GM18526 (cell line): ENCODE measurements around the gene WNT9B.

ENCODE experiments used
- POLR2A ChIP-seq: IDR thresholded peaks from 3 replicates; pipeline ENCODE4 v1.6.1; 2011; ENCODE audit not compliant: insufficient read length; ENCODE audit errors: extremely low read depth

Gene WNT9B

DNA sequence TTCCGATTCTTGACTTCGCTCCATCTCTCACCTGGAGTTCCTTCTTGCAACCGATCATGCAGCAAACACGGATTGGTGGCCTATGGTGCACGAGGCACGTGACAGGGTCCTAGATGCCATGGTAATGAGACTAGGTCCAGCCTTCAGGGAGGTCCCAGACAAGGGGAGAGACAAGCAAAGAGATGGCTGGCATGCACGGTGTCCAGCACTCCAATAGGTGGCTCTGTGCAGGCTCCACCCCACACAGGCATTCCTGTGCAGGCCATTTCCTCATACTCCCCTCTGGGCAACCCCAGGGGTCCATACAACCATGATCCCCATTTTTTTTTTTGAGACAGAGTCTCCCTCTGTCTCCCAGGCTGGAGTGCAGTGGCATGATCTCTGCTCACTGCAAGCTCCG, 31.3 kb downstream of the WNT9B start:
- no peak for TF ChIP-seq POLR2A

DNA sequence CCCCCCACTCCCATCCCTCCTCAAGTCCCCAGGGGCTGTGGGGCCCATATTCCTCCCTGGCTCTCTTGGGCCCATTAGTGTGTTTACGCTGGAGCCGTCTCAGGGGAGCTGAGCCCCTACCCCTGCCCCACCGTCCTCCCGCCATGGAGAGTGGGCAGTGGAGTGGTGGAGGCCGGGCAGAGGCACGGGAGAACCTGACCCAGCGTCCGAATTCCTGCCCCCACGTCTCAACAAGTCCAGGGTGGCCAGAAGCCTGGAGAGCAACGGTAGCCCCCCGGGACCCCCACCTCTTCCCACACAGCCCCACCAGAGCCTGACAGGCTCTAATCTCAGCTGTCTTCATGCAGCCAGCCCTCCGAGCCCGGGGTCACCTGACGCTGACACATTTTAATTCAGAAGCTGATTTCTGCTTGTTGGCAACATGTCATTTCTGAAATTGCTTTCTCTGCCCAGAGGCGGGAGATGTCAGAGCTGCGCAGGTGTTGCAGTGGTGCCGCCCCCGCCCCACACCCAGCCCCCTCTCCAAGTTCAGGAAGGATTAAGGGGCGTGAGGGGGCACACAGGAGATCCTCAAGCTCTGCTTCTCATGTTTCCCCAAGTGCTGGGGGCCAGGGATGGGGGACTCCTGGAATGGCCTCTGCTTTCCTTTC, 32.6 kb downstream of the WNT9B start:
- TF ChIP-seq POLR2A, result no peak

GRCh38 chr17:46884552-46884951, 33.2 kb downstream of the WNT9B start:
- TF ChIP-seq POLR2A, result no peak

GRCh38 chr17:46885415-46886309, 34.3 kb downstream of the WNT9B start:
- no peak for TF ChIP-seq POLR2A

DNA sequence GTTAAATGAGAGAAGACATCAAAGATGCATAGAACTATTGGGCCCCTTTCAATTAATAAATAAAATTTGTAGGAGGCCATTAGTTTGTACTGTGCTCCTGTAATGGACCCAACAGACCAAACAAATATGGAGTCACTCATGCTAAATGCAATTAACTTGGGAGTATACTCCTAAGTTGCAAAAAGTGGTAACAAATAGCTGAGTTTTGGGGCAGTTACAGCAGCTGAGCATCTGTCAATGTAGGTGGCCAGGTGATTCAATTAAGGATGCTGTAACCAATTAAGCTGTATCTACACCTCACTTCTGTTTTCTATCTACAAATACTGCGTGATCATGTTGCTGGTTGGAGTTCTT, 34.9 kb downstream of the WNT9B start:
- no peak for TF ChIP-seq POLR2A

- TF ChIP-seq POLR2A, result no peak
These were observed 36.3 kb downstream of the WNT9B start for GRCh38 chr17:46887717-46888116.

- TF ChIP-seq POLR2A, result no peak
These were observed 37.3 kb downstream of the WNT9B start for GRCh38 chr17:46888727-46889126.

DNA sequence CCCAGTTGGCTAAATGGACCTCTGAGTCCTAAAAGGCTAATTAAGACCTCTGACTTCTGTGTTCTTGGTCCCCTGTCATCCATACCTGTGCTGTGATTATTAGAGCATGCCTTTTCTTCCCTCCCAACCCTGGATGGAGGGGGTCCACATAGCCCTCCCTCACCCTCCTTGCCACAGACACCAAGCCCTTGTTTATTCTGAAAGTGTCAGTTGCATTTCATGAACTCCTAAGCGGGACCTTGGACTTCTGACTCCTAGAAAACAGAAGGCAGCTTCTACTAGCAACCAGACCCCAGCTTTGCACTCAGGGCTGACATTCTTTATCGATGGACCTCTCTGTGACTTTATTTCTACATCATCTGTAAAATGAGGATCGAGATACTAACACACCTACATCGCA, 38.1 kb downstream of the WNT9B start:
- no peak for TF ChIP-seq POLR2A

DNA sequence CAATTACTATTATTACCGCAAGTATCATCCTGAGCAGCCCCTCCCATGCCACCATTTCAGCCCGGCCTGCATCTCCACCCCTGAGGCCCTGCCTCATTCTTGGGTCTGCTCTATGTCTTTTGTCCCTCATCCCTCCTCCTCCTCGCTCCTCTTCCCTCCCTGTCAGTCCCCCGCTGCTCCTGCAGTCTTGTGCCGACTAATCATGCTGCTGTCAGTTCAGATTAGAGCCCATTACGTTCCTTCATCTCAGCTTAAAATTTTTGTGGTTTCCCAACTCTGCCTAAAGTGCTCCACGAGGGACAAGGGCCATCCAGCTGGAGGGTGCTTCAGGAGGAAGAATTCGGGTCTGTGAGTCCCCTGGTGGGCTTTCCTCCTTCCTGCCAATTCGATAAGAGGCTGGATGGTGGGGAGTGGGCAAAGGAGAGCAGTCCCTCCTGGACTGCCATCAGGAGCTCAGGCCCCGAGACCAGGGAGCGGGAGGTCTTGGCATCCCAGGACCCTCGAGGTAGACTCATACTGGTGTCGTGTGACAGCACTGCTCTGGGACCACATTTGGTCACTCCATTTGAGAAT, 38.7 kb downstream of the WNT9B start:
- TF ChIP-seq POLR2A, result no peak

- no peak for TF ChIP-seq POLR2A
These were observed 39.3 kb downstream of the WNT9B start for GRCh38 chr17:46890638-46891037.

- no peak for TF ChIP-seq POLR2A
These were observed 40.9 kb downstream of the WNT9B start for GRCh38 chr17:46892192-46892703.

DNA sequence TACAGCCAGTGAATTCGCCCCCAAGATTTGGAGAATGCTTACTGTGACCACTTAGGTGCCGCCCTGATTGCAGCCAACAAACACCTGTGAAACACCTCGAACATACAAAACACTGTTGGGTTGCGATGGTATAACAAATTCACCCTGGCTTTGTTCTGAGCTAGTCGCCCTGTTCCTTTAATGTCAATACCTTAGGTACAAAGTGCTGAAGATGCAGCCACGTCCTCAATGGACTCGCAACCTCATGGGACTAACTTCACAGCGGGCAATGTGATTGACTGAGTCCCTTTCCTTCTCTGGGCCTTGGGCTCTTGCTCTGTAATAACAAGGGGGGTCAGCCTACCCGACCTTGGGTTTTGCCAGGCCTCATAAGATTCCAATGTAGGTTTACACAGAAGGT, 42.6 kb downstream of the WNT9B start:
- TF ChIP-seq POLR2A, result no peak

- no peak for TF ChIP-seq POLR2A
These were observed 43.2 kb downstream of the WNT9B start for GRCh38 chr17:46894476-46895151.

DNA sequence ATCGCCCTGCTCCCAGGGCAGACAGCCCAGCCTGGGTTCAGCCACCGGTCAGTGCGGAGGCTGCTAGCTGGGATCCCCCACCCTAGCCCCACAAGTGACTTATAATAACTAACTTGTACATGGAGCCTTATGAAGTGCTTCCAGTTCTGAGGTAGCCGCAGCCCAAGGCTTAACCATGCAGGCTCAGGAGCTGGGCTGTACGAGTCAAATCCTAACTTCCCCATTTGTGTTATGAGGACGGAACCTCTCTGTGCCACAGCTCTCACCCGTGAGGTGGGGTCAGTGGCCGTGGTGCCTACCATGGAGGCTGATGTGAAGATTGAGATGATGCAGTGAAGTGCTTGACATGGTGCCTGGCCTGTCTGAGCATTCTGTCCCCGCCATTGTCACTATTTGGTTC, 43.8 kb downstream of the WNT9B start:
- no peak for TF ChIP-seq POLR2A

DNA sequence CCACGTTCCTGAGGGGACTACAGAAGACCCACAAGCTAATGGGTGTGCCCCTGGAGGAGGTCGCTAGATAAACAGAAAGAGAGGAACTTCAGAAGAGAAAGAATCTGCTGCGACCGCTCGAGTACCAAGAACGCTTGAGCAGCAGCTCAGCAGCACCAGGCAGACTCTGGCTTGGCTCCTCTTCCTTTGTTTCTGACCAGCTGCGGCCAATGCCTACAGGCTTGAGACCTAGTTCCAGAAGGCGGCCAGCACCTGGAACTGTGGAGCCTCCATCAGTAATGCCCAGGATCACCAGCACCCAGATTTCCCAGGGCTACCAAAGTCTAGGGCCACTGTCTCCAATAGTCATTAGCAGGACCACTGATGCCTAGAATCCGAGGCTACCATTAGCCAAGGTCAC, 45.6 kb downstream of the WNT9B start:
- TF ChIP-seq POLR2A, result no peak
